ENCODE measurements around the gene CEACAM6.
"Not testable (repeated sequence)": the region's sequence is repeated elsewhere in the genome, so short reads cannot be mapped to it uniquely, and the experiment has no call there.

The CEACAM6 gene

DNA sequence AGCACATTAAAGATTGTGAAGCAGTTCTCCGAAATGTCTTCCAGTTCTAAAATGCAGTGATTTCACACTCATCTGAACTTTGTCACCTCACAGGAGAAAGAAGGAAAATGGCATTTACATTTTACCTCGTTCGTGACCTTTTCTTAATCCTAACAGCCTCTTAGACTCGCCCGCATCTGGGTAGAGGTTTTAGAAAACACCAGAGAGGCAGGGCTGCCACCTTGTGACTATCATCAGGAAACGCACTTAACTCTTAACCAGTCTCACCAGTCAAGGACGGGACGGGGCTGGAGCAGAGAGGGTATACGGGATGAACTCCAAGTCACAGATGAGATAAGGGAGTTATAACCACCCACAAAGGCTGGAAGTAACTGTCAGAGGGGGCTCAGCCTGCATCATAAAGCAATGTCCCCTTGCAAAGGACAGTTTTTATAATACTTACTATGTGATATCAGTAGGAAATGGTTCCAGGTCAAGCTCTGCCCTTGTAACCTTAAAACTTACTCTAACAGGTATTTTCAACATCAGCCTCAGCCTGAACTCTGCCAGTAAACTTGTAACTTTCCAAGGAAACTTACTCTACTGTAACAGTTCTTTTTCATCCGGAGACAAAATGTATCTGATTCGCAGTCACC is 8.6 kb upstream of the CEACAM6 start:
- DNase-seq (ENCODE audit: low read depth in 2 of 2), result peak in 1 of 2 donors; percentile 7

DNA sequence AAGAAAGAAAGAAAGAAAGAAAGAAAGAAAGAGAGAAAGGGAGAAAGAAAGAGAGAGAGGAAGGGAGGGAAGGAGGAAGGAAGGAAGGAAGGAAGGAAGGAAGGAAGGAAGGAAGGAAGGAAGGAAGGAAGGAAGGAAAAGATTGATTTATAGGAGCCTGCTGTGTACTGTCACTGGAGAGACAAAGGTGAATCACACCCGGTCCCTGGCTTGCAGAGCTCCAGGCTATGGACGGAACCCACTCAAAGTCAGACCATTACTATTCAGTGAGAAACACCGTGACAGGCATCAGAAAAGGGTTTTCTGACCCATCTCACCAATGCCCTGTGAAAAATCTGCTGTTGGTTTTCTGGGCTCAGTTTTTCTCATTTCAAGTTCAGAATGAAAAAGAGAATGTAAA is 7.3 kb upstream of the CEACAM6 start:
- no peak for DNase-seq (ENCODE audit: low read depth in 2 of 2)

DNA sequence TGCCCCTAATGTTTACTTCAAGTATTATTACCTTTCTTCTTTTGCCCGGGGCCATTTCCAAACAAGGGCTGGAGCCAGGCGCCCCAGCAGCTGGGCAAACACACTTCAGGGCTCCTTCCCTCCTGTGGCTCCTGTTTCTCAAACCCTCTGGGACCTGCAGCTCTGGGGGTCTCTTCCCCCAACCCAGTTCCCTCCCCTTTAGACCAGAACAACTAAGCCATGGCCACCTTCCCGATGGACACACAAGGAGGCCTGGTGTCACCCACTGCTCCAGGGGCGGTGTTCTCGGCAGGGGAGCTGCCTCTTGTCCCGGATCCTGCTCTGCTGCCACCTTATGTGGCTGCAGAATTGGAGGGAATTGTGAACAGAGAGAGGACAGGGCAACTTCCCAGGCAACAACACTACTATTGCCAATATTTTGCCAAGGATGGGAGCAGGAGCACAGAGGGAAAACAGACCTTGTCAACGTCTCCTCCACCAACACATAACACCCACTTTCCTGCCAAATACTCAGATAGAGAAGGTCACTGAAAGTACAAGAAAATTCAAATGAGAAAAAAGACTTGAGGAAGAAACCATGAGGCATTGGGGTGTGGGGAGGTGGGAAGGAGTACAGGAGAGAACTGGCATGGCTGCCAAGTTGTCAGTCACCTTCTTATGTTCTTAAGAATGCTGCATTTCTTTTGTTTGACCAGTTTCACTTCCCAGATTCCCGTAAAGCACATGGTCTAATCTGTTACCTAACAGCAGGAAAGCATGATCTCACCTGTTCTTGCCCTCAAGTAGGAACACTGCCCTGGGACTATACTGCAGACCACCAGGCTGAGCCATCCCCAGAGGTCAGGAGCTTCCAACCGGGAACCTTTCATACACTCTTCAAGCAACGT is 4.8 kb upstream of the CEACAM6 start:
- DNase-seq (ENCODE audit: low read depth in 2 of 2), result not testable (repeated sequence)

DNA sequence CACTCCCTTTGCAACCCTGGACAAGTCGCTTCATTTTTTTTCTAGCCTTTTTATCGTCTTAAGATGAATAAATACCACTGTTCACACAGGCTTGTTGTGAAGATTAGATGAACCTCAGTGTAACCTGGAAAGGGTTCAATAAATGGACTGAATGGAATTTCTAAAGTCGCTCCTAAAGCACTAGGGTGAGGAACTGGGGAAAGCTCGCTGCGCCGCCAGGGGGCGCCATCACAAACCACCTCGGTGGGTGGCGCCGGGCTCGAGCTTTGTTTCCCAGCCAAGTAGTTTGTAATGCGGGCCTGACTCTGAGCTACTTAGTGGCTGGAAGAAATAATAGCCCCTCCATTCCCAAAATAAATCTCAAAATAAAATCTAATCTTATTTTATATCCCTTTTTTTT is 2.2 kb upstream of the CEACAM6 start:
- peak; percentile 56 to 62 for DNase-seq (ENCODE audit: low read depth in 2 of 2)

DNA sequence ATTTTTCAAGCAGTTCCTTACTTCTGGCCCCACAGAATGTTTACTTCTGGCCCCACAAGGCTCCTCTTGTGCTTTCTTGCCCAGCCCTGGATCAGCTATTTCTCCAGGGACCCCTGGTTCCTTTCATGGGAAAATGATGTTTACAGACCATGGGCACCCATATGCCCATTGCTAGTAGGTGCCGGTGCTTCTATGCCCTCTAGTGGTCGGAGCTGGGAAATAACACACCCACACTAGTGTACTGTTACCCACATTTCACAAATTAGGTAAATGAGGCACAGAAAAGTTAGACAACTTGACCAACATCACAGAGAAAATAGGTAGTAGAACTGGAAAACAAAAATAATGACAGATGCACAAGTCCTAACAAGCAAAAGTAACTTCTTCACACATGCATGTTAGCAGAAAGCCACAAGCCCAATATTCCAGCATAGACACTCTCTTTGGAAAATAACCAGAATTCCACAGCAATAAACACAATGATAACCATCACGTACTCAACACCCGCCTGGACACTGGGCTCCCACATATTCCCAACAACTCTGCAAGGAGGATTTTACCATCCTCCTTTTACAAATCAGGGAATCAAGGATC is 1.3 kb upstream of the CEACAM6 start:
- peak; percentile 39 to 43 for DNase-seq (ENCODE audit: low read depth in 2 of 2)

DNA sequence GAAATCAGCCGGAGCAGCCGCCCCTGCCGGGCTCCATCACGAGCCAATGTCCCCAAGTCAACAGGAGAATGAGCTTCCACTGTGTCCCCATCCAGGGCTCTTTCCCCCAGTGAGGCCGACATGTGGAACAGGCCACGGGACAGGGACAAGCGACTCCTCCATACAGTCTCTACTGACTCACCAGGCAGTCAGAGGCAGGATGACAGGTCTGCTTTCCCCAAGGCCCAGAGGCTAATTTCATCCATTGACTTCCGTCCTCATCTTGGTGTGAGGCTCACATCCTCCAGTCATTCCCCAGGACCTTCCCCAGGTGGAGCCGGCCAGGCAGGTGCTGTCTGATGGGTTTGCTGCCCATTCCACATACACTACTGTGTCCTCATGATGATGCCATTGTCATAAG is 3.5 kb downstream of the CEACAM6 start:
- no peak for DNase-seq (ENCODE audit: low read depth in 2 of 2)

DNA sequence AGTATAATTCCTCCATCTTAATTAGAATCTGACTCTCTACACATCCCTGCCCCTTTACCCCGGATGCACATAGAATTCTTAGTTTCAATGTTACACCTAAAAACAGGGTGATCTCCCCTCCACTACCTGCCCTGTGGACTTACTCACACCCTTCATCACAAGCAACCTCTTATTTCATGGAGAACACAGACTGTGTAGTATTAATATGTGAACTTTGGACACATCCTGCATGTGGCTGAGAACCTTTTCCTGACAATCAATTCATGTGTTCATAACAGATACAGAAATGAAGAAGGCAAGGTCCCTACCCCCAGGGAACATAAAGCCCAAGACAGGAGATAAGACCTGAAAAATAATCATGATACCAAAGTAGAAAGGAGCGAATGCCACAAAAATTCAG is 11.8 kb downstream of the CEACAM6 start:
- DNase-seq (ENCODE audit: low read depth in 2 of 2), result no peak

DNA sequence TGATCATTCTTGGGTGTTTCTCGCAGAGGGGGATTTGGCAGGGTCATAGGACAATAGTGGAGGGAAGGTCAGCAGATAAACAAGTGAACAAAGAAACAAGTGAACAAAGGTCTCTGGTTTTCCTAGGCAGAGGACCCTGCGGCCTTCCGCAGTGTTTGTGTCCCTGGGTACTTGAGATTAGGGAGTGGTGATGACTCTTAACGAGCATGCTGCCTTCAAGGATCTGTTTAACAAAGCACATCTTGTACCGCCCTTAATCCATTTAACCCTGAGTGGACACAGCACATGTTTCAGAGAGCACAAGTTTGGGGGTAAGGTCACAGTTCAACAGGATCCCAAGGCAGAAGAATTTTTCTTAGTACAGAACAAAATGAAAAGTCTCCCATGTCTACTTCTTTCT is 12.8 kb downstream of the CEACAM6 start:
- not testable (repeated sequence) for DNase-seq (ENCODE audit: low read depth in 2 of 2)

DNA sequence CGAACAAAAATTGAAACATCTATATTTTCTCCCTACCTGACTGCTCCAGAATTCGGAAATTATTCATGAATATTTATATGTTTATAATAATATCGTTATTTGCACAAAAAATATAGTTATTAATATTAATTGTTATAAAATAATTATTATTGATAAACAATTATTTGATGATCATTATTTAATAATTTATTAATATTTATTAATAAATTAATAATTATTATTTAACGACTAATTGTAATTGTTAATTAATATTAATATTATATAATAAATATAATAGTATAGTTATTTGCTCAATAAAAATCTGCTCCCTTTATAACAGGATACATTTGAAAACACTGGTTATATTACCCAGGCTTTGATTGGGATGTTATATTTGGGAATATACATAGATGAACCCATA is 14.3 kb downstream of the CEACAM6 start:
- DNase-seq (ENCODE audit: low read depth in 2 of 2), result no peak

DNA sequence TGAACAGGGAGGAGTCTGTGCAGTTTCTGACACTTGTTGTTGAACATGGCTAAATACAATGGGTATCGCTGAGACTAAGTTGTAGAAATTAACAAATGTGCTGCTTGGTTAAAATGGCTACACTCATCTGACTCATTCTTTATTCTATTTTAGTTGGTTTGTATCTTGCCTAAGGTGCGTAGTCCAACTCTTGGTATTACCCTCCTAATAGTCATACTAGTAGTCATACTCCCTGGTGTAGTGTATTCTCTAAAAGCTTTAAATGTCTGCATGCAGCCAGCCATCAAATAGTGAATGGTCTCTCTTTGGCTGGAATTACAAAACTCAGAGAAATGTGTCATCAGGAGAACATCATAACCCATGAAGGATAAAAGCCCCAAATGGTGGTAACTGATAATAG is 16.1 kb downstream of the CEACAM6 start:
- no peak for DNase-seq (ENCODE audit: low read depth in 2 of 2)

DNA sequence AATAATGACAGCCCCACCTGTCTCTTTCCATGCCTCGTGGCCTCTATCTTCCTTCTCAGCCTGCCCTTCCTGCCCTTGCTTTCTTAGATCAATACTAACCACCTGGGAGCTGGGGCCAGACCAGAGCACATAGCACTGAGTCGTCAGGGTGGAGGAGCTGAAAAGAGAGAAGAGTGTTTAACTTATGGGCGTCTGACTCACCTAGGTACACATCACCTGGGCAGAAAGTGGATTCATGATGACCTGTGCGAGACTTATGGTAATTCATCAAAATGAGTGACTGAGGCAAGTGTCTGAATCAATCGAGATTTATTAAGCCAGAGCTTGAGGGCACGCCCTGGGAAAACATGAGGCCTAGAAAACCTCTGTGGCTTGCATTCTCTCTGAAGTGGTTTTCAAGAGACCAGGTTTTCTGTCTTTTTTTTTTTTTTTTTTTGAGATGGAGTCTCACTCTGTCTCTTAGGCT is 19.2 kb downstream of the CEACAM6 start:
- no peak for DNase-seq (ENCODE audit: low read depth in 2 of 2)

DNA sequence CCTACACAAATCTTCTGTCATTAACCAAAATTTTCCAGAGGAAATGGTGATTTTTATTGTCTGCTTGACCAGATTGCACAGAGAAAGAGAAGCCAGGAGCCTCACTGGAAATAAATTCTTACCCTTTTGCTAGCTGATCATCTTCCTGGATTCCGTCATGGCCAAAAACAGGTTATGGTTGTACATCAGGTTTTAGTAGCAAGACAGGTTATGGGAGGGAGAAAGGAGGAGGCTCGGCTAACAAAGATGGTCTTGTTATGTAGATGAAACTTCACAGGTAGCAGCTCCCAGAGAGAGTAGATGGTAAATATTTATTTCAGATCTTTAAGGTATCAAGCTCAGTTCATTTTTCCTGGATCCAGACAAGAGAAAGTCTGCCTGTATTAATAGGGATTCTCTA is 21.4 kb downstream of the CEACAM6 start:
- DNase-seq (ENCODE audit: low read depth in 2 of 2), result no peak

DNA sequence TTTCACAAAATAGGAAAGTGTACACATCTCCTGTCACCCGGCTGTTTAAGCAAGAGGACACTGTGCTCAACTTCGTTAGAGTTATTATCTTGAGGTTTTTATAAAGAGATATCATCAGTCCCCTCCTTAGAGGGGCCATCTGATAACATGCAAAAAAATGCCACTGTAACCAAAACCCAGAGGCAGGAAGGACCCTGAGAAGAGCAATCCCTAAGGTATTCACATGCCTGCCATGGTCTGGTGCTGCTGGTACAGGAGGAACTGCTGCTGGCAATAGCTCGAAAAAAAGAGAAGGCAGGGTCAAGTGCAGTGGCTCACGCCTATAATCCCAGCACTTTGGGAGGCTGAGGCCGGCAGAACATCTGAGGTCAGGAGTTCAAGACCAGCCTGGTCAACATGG is 28.3 kb downstream of the CEACAM6 start:
- DNase-seq (ENCODE audit: low read depth in 2 of 2), result no peak

DNA sequence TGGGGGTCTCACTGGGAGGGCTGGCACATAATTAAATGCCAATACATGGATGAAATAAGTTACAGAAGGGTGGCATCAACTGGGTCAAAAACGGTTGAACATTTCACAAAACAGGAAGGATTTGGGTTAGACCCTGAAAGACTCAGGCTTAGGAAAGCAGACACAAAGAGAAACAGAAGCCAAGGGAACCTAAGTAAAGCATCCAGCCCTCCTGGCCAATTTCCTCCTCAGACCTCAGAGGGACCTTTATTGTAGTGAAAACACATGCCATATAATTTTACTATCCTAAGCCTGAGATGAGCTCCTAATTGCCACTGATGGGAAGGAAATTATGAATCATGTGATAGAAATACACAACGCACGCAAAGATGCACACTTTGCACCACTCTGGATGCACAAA is 29.0 kb downstream of the CEACAM6 start:
- DNase-seq (ENCODE audit: low read depth in 2 of 2), result no peak

DNA sequence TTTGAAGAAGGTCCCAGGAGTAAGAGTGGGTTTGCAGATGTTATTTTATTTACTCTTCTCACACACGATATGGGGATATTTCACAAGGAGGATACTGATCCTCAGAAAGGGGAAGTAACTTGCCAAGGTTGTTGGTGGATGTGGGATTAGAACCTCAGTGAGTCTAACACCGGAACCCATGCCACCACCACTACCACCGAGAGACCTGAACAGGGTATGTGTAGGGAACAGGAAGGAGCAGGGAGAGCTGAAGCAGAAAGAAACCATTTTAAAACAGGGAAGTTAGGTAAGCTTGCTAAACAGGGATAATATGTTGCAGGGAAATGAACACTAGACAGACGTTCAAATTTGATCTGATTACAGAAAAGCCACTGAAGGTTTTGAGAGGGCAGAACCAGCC is 29.4 kb downstream of the CEACAM6 start:
- DNase-seq (ENCODE audit: low read depth in 2 of 2), result no peak

DNA sequence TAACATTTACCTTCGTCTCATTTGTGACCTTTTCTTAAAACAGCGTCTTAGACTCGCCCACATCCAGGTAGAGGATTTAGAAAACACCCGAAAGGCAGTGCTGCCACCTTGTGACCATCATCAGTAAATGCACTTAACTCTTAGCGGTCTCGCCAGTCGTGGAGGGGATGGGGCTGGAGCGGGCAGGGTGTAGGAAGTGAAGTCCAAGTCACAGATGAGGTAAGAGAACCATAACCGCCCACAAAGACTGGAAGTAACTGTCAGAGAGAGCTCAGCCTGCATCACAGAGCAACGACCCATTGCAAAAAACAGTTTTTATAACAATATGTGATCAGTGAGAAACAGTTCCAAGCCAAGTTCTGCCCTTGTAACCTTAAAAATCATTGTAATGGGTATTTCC is 30.3 kb downstream of the CEACAM6 start:
- DNase-seq (ENCODE audit: low read depth in 2 of 2), result peak; percentile 27 to 44

DNA sequence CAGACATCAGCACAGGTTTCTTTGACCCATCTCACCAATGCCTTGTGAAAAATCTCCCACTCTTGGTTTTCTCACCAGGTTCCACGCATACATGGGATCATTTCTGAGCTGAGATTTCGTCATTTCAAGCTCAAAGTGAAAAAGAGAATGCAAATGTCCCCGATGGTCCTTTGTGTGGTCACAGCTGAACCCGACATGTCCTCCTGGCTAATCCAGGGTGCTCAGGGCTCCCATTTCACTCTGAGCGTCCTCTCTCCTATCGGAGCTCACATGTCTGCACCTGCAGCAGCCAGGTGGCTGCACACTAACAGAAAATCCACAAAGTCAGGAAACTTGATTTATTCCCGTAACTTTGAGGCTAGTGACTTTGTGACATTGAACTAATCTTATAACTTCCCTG is 31.7 kb downstream of the CEACAM6 start:
- DNase-seq (ENCODE audit: low read depth in 2 of 2), result no peak

DNA sequence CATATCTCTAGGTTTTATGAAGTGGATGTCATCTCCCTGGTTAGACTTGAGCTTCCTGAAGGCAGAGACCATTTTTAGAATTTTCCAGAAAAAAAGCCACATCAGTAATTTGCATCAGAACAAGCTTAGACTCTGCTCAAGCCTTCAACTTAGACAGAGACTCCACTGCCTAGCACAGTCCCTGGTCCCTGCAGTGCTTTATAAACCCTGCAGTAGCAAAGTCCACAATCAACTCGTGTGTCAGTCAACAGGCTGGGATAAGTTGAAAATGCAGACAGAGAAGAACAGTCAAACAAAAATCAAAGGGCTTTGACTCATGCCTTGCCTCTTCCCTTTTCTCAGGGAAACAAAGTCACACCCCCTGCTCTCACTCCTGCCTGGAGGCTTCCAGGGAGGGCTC is 33.2 kb downstream of the CEACAM6 start:
- DNase-seq (ENCODE audit: low read depth in 2 of 2), result not testable (repeated sequence)

DNA sequence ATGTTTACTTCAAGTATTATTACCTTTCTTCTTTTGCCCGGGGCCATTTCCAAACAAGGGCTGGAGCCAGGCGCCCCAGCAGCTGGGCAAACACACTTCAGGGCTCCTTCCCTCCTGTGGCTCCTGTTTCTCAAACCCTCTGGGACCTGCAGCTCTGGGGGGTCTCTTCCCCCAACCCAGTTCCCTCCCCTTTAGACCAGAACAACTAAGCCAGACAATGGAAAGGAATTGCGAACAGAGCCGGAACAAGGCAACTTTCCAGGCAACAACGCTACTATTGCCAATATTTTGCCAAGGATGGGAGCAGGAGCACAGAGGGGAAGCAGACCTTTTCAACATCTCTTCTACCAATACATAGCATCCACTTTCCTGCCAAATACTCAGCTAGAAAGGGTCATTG is 33.7 kb downstream of the CEACAM6 start:
- DNase-seq (ENCODE audit: low read depth in 2 of 2), result not testable (repeated sequence)

DNA sequence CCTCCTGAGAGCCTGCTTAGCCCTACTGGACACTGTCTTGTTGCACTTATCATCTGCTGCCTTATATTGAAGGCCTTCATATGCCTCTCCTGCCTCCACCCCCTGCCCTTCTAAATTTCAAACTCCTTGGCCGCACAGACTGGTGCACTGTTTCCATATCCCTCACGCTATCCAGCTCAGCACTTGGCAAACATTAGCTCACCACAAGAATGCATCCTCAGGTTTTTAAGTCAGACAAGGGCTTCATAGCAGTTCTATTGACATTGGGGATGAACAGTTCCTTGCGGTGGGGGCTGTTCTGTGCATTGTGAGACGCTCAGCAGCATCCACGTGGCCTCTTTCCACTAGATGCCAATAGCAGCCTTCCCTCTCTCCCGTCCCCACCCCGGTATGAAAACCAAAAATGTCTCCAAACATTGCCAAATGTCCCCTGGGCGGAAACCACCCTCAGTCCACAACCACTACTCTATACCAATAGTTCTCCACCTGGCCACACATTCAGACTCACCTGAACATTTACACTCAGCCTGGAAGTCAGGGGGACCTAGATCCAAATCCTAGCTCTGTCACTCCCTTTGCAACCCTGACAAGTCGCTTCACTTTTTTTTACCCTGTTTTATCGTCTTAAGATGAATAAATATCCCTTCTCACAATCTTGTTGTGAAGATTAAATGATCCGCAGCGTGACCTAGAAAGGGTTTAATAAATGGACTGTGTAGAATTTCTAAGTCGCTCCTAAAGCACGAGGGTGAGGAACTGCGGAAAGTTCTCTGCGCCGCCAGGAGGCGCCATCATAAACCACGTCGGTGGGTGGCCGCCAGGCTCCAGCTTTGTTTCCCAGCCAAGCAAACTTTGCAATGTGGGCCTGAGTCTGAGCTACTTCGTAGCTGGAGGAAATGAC is 37.4 kb downstream of the CEACAM6 start:
- DNase-seq (ENCODE audit: low read depth in 2 of 2), result peak; percentile 17 to 20

DNA sequence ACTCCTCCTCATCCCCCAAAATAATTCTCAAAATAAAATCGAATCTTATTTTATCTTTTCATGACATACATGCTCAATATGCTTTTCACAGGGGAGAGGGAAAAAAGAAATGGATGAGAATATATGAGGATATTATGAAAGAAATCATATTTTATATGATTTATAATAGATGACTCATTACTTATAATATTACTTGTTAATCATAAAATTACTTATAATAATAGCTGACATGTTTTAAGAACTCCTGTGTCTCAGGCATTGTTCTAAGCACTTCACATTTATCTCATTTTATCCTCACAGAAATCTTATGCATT is 38.0 kb downstream of the CEACAM6 start:
- no peak for DNase-seq (ENCODE audit: low read depth in 2 of 2)

DNA sequence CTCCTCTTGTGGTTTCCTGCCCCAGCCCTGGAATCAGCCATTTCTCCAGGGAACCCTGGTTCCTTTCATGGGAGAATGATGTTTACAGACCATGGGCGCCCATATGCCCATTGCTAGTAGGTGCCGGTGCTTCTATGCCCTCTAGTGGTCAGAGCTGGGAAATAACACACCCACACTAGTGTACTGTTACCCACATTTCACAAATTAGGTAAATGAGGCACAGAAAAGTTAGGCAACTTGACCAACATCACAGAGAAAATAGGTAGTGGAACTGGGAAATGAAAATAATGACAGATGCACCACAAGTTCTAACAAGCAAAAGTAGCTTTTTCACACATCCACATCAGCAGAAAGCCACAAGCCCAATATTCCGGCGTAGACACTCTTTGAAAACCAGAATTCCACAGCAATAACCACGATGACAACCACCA is 39.7 kb downstream of the CEACAM6 start:
- DNase-seq (ENCODE audit: low read depth in 2 of 2), result peak; percentile 19 to 22

Measured in stimulated activated CD8-positive, alpha-beta memory T cell treated with anti-CD3 and anti-CD28 coated beads, Interleukin-7, amount 100 ng/mL, for 1 hour (primary cell).